ENCODE data around the gene LTBP1.
"Not testable (repeated sequence)": the region's sequence is repeated elsewhere in the genome, so short reads cannot be mapped to it uniquely, and the experiment has no call there.

LTBP1 gene

DNA sequence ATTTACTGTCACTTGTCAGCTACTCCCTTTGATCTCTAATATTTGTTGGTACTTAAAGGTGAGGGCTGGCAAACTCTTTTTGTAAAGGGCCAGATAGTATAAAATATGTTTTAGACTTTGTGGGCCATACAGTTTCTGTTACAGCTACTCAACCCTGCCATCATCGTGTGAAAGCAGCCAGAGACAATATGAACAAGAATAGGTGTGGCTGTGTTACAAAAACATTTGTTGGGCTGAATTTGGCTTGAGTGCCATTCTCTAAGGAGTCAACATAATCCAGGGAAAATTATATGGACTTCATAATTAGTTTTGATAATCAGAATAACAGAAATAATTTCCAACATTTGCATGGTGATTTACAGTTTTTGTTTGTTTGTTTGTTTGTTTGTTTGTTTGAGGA is 190.6 kb downstream of the LTBP1 start:
- no peak for DNase-seq (ENCODE audit: low read depth in 2 of 2)

DNA sequence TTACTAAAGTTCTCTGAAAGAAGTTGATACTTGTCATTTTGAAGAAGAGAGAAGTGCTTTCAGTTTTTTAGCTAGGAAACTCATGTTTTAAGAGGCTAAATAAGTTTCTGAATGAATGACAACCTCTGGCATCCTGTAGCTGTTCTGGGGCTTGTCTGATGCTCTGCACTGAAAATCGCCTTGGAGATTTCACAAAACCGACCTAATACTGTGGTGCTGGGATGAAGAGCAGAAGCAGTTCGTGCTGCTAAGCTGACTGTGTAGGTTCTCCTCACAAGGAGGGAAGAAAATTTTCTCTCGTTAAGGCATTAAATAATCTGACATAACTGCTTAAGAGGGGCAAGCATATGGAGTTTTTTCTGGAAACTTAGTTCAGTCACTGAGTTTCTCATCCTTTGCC is 193.2 kb downstream of the LTBP1 start:
- DNase-seq (ENCODE audit: low read depth in 2 of 2) = no peak

GRCh38 chr2:33141476-33141875 is 194.7 kb downstream of the LTBP1 start:
- DNase-seq (ENCODE audit: low read depth in 2 of 2) = no peak

GRCh38 chr2:33142810-33143209 is 196.1 kb downstream of the LTBP1 start:
- no peak for DNase-seq (ENCODE audit: low read depth in 2 of 2)

- DNase-seq (ENCODE audit: low read depth in 2 of 2) = no peak
Measured at GRCh38 chr2:33144243-33144642, 197.5 kb downstream of the LTBP1 start.

DNA sequence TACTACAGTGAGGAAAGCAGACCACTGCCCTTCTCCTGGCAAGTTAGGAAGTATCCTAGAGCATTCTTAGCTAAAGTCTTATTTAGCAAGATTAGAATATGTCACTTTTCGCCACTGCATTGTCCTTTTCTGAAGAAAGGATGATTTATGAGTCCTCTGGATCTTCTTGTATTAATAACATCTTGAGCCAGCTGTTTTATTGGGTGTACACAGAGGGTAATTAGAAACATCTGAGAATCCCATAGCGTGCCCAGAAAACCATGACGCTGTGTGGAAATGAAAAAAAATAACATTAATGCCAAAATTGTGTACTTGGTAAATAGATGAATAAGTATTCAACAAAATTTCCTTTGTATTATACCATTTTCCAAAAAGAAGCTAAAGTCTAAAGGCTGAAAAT is 198.7 kb downstream of the LTBP1 start:
- DNase-seq (ENCODE audit: low read depth in 2 of 2) = no peak

DNA sequence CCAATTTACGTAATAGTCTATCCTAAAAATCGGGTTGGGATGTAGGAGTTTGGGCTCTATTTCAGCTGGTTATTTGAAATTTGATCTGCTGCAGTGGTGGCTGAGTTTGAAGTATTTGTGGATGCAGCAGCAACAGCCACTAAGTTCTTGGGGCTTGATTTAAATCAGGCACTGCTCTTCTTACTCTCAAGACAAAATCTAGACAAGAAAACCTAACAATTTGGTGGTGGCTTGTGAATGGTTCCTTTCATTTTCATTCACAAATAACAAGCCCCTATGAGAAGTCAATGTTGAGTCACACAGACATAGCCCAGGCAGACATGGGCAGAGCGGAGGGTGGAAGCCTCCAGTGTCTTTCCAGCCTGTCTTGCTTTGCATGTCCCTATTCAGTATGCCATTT is 199.3 kb downstream of the LTBP1 start:
- no peak for DNase-seq (ENCODE audit: low read depth in 2 of 2)

- DNase-seq (ENCODE audit: low read depth in 2 of 2) = no peak
Measured at GRCh38 chr2:33153008-33153407, 206.3 kb downstream of the LTBP1 start.

DNA sequence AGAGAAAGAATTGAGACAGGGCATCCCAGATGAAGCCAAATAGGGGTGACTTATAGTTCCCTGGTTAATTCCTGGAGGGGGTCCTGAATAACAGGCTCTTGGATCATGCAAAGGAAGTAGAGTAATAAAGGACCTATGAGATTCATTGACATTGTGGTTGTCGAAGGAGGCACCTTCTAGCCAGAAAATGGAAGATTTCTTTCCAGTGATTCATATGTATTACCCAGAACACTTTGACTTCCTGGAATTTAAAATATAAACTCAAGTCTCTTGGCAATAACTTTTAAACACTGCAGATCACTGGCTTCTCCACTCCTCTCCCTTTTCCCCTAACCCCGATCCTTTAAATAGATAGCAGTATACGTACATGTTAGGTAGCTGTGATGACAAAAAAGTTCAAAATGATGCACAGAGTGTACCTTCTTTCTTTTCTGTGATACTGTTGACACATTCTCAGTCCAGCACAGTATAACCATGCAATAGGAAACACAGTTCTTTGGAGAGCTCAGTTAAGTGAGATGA is 211.8 kb downstream of the LTBP1 start:
- DNase-seq (ENCODE audit: low read depth in 2 of 2) = no peak

GRCh38 chr2:33160191-33160590 is 213.4 kb downstream of the LTBP1 start:
- no peak for DNase-seq (ENCODE audit: low read depth in 2 of 2)

GRCh38 chr2:33166287-33166881 is 219.6 kb downstream of the LTBP1 start:
- DNase-seq (ENCODE audit: low read depth in 2 of 2) = no peak

DNA sequence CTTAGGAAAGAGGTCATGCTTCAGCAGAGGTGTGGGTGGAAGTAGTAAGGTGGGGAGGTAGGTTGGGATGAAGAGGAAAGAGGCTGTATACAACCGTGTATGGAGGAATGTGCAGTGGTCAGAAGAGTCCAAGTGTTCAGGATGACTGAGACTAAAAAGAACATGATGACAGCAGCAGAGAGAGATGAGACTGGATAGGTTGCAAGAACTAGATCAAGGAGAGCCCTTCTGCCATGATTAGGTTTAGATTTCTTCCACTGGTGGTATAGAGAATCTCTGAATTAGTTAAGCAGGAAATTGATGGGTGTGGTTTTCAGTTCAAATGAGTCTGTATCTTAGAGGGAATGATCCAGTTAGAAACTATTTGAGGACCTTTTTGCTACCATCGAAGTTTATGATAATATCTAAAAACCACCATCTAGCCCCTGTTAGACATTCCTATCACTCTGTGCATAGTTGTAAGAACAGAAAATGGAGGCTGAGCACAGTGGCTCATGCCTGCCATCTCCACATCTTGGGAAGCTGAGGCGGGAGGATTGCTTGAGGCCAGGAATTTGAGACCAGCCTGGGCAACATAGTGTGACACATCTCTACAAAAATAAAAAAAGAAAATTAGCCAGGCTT is 221.0 kb downstream of the LTBP1 start:
- no peak for DNase-seq (ENCODE audit: low read depth in 2 of 2)

DNA sequence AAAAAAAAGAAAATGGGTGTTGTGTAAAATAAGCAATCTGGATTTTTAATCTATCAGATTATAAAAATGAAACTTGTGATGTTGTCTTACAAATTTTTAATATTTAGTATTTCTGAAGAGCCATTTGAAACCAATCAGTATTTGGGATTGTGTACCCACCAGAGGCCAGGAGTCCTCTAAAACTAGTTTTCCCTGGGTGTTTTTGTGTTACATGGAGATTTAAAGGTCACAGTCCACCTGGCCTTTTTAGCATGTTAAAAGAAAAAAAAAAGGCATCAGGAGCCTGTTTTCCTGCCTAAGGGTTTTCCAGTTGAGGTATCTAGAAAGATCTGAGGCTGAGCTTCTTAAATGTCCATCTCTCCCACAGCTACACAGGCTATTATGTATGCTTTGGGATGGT is 221.7 kb downstream of the LTBP1 start:
- DNase-seq (ENCODE audit: low read depth in 2 of 2) = no peak

GRCh38 chr2:33168922-33169321 is 222.2 kb downstream of the LTBP1 start:
- DNase-seq (ENCODE audit: low read depth in 2 of 2) = no peak

DNA sequence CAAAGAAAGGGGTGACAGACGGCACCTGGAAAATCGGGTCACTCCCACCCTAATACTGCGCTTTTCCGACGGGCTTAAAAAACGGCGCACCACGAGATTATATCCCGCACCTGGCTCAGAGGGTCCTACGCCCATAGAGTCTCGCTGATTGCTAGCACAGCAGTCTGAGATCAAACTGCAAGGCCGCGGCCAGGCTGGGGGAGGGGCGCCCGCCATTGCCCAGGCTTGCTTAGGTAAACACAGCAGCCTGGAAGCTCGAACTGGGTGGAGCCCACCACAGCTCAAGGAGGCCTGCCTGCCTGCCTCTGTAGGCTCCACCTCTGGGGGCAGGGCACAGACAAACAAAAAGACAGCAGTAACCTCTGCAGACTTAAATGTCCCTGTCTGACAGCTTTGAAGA is 223.5 kb downstream of the LTBP1 start:
- not testable (repeated sequence) for DNase-seq (ENCODE audit: low read depth in 2 of 2)

DNA sequence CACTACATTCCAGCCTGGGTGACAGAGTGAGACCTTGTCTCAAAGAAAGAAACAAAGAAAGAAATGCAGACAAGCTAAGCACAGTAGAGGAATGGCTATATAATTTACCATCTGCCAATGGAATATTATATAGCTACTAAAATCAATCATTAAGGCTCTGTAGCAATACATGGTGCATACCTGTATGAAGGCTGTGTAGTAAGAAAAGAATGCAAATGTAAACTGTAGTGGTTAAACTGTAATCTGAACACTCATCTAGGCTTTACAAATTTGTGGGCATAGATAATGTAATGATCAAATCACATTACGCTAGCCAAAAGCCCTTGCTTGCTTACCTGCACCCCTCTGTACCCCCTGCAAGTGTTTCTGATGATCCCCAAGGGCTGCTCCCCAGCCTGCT is 230.9 kb downstream of the LTBP1 start:
- no peak for DNase-seq (ENCODE audit: low read depth in 2 of 2)

GRCh38 chr2:33178209-33178608 is 231.5 kb downstream of the LTBP1 start:
- no peak for DNase-seq (ENCODE audit: low read depth in 2 of 2)

DNA sequence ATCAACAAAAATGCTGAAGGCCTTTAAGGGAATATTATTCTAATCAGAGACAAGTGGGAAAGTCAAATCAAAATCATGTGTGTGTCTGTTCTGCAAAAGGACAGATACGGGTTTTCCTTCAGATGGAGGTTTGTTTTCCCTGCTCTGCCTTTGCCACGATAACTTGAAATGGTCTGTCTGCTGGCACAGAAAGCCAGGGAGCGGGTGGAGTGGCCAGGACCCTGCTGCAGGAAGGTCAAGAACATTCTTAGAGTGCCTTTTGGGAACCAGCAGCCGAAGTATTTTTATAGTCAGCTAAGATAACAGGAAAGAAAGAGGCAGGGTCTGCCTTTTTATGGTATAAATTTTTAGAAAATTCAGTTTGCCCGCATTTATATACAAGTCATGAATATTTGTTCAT is 234.2 kb downstream of the LTBP1 start:
- no peak for DNase-seq (ENCODE audit: low read depth in 2 of 2)

DNA sequence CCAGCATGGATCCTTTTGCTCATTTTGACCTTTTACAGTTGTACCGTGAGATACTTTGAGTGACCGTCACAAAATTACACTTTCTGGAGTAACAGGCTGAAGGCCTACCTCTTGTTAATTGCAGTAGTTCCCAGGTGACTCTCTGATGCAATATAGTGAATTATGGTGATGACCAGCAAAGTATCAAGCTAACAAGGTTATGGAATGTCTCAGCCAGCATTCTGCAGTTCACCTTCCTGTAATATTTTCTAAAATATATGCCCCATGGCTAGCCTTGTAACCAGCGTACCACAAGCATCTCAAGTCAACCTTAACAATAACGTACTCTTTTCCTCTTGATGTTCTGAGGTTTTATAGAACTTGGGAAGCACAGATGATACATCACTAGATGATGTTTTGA is 234.7 kb downstream of the LTBP1 start:
- DNase-seq (ENCODE audit: low read depth in 2 of 2) = no peak

GRCh38 chr2:33184041-33184440 is 237.3 kb downstream of the LTBP1 start:
- no peak for DNase-seq (ENCODE audit: low read depth in 2 of 2)

DNA sequence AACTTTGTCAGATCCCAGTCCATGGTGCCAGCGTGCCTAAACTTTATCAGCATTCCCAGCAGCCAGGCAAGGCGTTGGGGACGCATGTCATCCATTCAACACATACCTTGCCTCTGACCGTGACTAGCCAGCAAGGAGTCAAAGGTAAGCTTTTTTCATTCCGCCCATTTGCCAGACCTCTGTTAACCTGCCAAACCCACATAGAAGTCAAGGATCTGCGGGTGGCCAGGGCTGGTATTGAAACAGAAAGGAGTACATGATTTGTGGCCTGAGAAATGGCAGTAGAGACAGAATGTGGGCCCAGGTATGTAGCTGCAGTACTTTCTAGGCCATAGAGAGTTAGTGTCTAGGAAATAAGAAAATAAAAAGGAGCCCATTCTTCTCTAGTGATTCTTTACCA is 240.2 kb downstream of the LTBP1 start:
- DNase-seq (ENCODE audit: low read depth in 2 of 2) = no peak

GRCh38 chr2:33188799-33189198 is 242.0 kb downstream of the LTBP1 start:
- DNase-seq (ENCODE audit: low read depth in 2 of 2) = no peak

- no peak for DNase-seq (ENCODE audit: low read depth in 2 of 2)
Measured at GRCh38 chr2:33190393-33190937, 243.7 kb downstream of the LTBP1 start.

GRCh38 chr2:33195891-33196290 is 249.1 kb downstream of the LTBP1 start:
- no peak for DNase-seq (ENCODE audit: low read depth in 2 of 2)

All from stimulated activated CD8-positive, alpha-beta memory T cell treated with anti-CD3 and anti-CD28 coated beads, Interleukin-7, amount 100 ng/mL, for 1 hour (primary cell).